LNCAP (cell line): ENCODE measurements around the gene MRPL14.

Experiments used
- CTCF ChIP-seq: fragments of 450-650 bp; IDR thresholded peaks from 2 replicates; pipeline ENCODE4 v1.5.1; 2017; ENCODE audit warnings: mild to moderate bottlenecking

Gene MRPL14

GRCh38 chr6:44135875-44136274 lies 8.6 kb upstream of the MRPL14 start:
- no peak for TF ChIP-seq CTCF

- TF ChIP-seq CTCF = no peak
Observed at GRCh38 chr6:44135173-44135758, 8.0 kb upstream of the MRPL14 start.

- no peak for TF ChIP-seq CTCF
Observed at GRCh38 chr6:44133981-44134711, 6.9 kb upstream of the MRPL14 start.

- TF ChIP-seq CTCF = no peak
Observed at GRCh38 chr6:44133003-44133931, 6.0 kb upstream of the MRPL14 start.

- TF ChIP-seq CTCF = no peak
Observed at GRCh38 chr6:44132476-44132875, 5.2 kb upstream of the MRPL14 start.

- TF ChIP-seq CTCF = no peak
Observed at GRCh38 chr6:44131892-44132291, 4.6 kb upstream of the MRPL14 start.

GRCh38 chr6:44129841-44130322 lies 2.6 kb upstream of the MRPL14 start:
- no peak for TF ChIP-seq CTCF
